ENCODE measurements around the gene PHC1.

- TF ChIP-seq ELF4 (IDR thresholded peaks at IDR 0.05) (no peak), ZNF384 (IDR thresholded peaks at IDR 0.05) (no peak), PKNOX1 (IDR thresholded peaks at IDR 0.05) (no peak), HDGF (IDR thresholded peaks at IDR 0.05; ENCODE audit: borderline replicate concordance) (no peak), FOXA1 (IDR thresholded peaks at IDR 0.05) (no peak)
These were observed 29.4 kb downstream of the PHC1 start for GRCh38 chr12:8943565-8944186.

Data from HEK293T (cell line).